Inflammatory macrophage treated with lipopolysaccharide for 1 hour (primary cell): Measurements from ENCODE around the gene DLX4.

ENCODE experiments used
- DNase-seq, 2 donors: peaks; one replicate each; pipeline ENCODE4 v3.0.0-alpha.2; 2020 to 2022

DLX4 gene

GRCh38 chr17:49949634-49950033 is 19.4 kb upstream of the DLX4 start:
- no peak for DNase-seq

- DNase-seq: no peak
Observed at GRCh38 chr17:49951362-49952082, 17.5 kb upstream of the DLX4 start.

DNA sequence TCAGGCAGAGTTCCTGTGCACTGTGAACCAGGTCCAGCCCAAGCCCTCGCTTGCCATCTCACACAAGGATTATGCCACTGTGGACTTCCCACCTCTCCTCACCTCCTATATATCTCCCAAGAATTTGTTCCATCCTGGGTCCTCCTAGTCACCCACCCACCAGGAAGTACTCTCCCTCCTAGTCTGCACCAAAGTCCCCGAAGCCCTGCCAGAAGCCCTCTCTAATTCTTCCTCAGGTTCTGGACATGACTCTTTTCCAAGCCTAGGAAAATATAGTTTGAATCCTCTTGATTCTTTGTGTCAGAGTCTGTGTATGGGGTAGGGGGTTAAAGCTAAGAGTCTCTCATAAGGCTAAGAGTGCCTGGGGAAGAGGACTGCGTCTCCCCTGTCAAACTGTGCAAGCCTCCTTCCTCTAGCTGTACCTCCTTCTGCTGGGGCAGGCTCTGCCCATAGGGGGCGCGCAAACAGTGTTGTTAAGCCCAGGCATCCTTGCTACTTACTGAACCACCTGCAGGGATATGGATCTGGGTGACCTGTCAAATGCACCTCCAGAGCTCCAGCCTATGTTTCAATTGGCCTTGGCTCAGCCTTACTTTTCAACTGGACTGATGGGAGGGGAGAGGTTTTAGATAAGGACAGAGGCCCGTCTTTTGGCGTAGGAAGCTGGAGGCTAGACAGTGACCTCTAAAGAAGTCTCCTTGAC is 16.6 kb upstream of the DLX4 start:
- peak; percentile 59 to 91 for DNase-seq

DNA sequence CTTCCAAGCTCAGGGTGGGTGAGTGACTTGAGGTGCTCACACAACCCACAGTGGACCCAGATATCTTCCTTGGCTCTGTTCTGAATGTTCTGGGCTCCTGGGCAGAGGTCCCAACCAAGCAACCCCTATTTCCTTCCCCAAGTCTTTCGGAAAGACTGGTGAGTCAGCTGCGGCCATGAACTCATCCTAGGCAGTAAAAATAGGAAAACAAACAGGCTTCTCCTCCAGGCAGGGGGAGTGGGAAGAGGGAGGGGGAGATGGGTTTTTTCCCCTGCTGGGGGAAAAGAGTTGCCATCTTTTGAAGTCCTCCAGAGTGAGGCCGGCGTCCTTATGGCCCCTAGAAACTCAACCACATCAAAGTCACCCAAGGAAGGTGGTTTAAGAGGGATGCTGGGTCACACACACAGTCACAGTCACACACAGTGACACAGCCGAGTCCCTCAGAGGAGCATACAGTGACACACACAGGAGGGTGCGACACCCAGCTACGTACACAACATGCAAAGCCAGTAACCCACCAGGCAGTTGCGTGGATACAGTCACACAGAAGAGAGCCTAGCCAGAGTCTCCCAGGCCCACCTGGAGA is 16.0 kb upstream of the DLX4 start:
- DNase-seq: no peak

- DNase-seq: no peak
Observed at GRCh38 chr17:49955157-49955556, 13.8 kb upstream of the DLX4 start.

GRCh38 chr17:49956780-49957179 is 12.2 kb upstream of the DLX4 start:
- DNase-seq: peak in 1 of 2 donors; percentile 19

GRCh38 chr17:49957350-49957749 is 11.6 kb upstream of the DLX4 start:
- DNase-seq: no peak

DNA sequence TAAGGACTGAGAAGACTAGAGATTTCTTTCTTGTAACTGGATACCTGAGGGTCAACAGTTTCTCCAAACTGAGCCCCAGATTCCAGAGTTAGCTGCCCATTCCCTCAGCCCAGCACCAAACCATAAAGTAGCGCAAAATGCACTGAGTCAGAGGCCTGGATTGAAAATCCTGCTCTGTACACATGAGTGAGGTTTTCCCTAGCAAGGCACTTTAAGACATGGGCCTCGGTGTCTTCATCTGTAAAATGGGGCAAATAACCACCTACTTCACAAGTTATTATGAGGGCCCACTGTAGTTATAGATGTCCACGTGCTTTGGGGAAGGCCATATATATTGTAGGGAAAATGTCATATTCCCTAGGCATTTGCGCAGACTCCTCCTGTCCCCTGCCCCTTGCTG is 10.3 kb upstream of the DLX4 start:
- DNase-seq: no peak

DNA sequence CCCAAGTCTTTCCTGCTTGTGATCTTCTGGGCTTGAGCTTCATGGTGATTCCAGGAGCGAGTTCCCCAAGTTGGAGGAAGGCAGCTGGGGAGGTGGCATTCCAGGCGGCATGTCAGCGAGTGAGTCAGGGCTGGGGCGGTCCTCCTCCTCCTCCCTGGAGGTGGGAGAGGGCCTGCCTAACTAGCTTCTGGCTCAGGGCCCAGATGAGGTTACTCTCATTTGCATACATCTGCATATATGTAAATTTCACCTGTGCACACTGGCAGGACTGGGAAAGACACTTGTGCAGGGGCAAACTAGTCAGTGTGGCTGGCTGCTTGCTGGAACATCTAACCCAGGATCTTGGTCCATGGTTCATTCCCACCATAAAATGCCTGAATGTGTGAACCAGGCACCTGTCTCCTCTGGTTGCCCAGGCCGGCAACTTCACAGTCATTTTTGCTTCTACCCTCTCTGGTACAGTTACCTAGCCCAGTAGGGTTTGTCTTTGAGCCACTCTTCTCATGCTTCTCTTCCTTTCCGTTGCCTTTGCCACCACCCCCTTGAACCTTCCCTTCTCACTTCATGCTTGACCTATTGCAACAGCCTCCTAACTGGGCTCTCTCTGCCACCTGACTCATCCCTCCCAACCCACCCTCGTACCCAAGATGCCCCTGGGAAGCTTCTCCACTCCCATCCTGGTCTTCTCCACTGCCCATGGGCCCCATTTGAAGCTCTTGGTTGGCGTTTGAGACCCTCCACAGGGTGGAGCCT is 9.6 kb upstream of the DLX4 start:
- peak in 1 of 2 donors; percentile 30 for DNase-seq

DNA sequence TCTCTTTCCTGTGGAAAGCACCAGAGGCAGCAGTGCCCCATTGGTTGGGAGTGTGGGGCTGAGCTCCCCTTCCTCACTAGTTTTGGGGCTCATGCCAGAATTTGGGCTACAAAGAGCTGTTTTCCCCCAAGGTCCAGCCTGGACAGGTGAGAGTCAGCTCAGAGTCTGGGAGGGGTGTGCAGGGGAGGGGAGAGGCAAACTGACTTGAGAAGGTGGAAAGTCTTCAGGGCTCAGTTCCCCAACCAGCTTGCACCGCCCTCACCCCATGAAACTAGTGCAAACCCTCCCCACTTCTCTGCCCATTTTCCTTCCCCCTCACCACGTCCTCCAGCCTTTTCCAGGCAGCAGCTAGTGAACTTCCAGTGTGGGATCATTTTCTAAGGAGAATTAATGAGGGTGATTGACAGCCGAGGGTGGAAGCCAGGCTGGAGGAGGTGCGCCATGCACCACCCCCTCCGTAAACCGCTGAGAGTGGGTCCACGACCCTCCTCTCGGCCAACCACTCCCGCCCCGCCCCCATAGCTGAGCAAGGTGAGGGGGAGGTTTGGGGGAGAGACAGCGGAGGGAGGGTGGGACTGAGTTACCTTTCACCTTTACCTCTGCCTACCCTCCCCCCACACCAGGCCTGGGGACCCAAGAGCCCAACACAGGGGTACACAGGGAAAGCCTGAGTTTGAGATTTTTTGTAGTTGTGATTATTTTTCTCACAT is 6.2 kb upstream of the DLX4 start:
- no peak for DNase-seq

GRCh38 chr17:49963309-49963625 is 5.7 kb upstream of the DLX4 start:
- no peak for DNase-seq

DNA sequence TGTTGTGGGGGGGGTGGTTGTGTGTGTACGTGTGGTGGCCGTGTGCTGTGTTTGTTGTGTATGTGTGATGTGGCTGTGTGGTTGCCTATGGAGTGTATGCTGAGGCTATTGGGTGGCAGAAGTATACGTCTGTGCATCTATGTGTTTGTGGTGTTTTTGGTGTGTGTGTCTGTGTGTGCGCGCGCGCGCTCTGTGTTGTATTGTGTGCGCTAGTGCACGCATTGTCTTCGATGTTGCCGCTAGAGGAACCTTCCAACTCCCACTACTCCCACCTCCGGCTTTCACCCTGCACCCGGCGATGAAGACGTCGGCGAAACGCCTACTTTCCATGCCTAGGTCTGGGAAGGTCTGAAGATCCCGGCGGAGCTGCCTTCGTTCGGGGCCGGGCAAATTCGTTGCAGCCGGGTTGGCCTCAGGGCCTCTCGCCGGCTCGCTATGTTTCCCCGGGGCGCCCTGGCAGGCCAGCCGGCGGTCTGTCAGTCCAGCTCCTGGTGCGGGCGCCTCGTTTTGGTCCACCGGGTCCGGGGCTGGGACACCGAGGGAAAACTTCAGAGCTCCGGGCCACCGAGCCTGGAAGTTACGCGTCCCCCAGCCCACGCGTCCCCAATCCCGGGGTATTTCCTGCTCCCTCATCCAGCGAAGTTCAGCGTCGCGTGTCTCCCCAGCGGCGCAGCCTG is 5.2 kb upstream of the DLX4 start:
- DNase-seq: no peak

DNA sequence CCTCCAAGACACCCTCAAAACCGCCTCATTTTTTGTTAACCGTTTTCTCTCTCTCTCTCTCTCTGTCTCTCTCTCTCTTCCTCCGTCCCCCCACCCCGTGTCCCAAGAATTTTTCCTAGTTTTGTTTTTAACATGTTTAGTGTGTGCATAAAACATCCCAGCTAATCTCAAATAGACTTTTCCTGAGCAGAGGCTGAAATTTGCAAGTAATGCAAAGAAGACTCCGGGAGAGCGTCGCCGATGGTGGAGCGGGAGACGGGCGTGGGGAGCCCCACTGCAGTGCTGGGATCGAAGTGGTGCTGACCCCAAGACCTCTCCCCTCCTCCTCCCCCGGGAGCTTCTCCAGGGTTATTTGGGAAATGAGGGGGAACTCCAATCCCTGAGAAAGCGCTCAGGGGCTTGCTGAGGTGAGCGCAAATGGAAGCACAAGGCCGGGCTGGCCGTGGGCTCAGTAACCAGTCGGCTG is 4.7 kb upstream of the DLX4 start:
- DNase-seq: no peak

- DNase-seq: no peak
Observed at GRCh38 chr17:49964769-49965523, 4.0 kb upstream of the DLX4 start.

GRCh38 chr17:49965524-49965909 is 3.5 kb upstream of the DLX4 start:
- DNase-seq: peak in 1 of 2 donors; percentile 35

- no peak for DNase-seq
Observed at GRCh38 chr17:49966767-49967166, 2.2 kb upstream of the DLX4 start.

- DNase-seq: no peak
Observed at GRCh38 chr17:49967205-49967604, 1.8 kb upstream of the DLX4 start.

- DNase-seq: no peak
Observed at GRCh38 chr17:49967621-49968404, 1.2 kb upstream of the DLX4 start.

GRCh38 chr17:49968405-49969133 is 421 bp upstream of the DLX4 start:
- DNase-seq: peak; percentile 20 to 39
